ENCODE measurements around the gene TNNI3K.

The TNNI3K gene

DNA sequence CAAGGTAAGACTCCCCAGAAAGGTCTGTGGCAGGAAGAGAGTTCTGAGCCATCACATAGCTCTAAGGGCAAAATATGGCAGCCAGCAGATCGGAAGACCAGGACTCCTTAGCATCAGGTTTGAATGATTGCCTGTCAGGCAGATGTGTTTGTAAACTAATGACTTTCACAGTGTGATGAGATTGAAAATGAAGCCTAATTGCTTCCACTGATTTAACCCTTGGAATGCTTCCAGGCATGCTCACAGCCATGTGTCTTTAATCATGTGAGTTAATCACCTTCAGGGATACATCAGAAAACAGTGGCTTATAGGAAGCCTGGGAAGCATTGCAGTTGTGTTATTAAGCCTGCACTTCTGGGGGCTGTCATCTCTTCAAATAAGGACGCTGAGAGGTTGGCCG lies 194.4 kb downstream of the TNNI3K start:
- in situ Hi-C loops (cut with HindIII; ENCODE audit: low sequenced_read_pairs), result no loop called here

DNA sequence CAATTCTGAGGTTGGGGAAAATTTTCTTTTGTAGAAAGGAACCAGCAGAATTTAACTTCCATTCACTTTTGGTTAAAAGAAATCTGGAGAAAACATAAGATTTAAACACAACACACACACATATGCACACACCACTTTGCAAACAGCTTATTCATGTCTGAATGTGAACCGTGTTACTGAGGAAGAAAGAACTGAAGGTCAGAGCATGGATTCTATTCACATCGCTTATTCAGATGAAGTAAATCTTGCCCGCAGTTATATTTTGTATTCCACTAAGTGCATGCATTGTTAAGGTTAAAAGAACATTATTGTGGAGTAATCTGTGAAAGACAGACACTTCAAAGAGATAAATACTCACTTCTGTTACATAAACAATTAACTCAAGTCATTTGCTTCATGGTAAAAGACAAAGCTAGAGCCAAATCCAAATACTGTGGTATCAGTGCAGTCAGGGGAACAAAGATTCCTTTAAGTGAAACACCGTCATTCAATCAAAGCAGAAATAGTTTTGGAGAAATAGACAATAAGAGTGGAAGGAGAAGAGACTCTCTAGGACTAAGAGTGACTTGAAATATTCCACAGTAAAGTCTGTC lies 195.3 kb downstream of the TNNI3K start:
- in situ Hi-C loops (cut with HindIII; ENCODE audit: low sequenced_read_pairs), result no loop called here

DNA sequence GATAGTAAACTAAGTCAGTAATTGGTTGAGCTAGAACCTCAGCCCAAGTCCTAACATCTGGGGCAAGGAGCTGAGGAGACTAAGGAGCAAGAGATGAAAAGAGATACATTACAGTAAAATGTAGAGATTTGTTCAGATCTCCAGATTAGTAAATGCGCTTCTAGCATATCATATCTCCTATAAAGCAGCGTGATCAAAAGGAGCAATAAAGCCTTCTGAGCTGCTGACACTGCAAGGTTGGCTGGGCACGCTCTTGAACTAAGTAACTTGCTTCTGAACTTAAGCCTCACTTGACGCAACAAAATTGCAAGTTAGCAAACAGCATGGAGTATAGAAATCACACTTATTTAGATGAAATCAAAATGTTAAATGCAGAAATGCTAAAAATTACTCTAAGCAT lies 196.3 kb downstream of the TNNI3K start:
- in situ Hi-C loops (cut with HindIII; ENCODE audit: low sequenced_read_pairs), result no loop called here

DNA sequence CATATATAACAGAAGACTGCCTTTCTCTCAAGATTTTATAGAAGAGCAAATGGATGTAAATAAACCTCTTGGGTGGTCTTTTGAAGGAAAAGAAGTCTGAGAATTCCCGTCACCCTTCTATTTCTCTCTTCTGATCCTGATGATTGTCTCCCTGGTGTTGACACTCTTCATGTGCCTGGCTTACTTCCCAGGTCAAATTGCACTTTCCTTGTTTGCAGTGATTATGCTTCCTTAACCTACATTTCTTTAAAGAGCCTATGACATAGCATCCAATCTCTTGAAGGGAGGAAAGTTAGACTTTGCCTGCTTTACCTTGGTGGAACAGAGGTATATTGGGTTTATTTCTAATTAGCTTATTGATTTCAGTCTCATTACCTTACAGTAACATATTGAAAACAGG lies 197.1 kb downstream of the TNNI3K start:
- in situ Hi-C loops (cut with HindIII; ENCODE audit: low sequenced_read_pairs), result no loop called here

DNA sequence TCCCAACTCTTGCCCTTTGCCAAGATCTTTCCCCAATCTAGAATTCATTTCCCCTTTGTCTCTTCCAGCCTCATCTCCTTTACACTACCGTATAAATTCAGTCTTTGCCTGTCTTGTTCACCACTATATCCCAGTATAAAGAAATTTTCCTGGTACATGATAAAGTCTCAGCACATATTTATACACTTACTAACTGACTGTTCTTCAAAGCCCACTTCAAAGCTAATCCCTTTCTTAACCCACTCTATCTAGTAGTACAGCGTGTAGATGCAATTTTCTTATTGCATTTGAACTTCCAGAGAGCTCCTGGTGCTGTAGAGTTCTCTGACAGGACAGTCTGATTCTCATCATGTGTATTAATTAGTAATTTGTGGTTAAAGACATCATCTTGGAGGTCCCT lies 199.1 kb downstream of the TNNI3K start:
- in situ Hi-C loops (cut with HindIII; ENCODE audit: low sequenced_read_pairs), result no loop called here

DNA sequence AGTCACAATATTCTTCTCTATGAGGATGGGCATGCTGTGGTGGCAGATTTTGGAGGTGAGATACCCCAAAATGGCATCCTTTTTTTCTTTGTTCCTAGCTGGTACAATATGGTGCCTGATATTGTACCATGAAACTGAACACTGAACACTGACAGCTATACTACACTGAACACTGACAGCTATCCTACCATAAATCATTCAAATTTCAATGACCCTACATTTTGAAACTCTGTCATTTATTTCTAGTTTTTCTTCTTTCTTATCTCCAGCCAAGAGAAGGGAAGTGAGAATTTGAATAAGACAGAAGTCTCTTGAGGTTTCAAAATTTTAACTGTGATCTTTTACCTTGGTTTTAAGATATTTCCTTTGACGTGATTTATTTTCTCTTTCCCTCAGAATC lies 200.9 kb downstream of the TNNI3K start:
- in situ Hi-C loops (cut with HindIII; ENCODE audit: low sequenced_read_pairs), result no loop called here

DNA sequence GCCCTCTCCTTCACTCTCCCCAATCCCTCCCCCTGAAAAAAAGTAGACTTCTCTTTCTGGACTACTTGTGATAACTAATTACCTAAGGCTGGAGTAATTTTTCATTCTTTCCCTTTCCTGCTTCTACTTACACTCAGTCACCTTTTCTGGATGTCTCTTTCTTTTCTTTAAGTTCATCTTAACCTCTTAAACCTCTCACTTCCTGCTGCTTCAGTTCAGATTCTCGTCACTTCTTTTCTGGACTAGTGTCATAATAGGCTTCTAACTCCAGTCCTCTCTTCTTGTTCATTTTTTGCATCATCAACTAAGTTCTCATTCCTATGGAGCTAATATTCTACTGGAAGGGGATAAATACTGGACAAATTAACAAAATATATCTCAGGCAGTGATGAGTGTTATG lies 201.8 kb downstream of the TNNI3K start:
- in situ Hi-C loops (cut with HindIII; ENCODE audit: low sequenced_read_pairs), result no loop called here

DNA sequence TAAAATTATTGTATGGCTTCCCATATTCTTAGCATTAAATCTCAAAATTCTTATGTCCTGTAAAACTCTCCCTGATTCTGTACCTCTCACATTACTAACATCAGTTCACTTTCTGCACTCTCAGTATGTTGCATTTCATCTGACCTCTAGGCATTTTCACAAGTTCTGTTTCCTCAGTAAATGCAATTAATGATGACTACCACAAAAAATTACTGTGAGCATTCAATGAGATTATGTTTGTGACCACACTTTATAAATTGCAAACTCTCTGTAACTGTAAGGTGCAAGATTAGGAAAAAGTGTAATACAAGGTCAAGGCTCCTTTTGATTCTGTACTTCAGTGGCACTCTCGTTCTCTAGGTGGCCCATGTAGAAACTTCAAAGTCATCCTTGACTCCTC lies 216.8 kb downstream of the TNNI3K start:
- in situ Hi-C loops (cut with HindIII; ENCODE audit: low sequenced_read_pairs), result no loop called here

DNA sequence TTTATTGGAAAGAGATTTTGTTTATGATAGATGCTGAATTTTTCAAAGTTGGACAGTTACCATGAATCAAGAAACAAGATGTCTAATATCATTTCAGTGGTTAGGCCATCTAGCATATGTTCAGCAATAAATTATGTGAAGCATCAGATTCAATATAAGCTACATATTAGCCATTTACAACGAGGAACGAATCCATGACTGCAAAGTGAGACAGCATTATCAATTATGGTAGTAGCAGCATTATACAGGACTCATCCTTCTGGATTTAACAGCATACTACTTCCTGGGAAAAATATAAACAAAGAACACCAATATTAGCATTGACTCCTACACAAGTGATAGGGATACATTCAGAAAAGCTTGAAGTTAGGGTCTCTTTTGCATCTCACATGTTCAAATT lies 218.1 kb downstream of the TNNI3K start:
- in situ Hi-C loops (cut with HindIII; ENCODE audit: low sequenced_read_pairs), result no loop called here

DNA sequence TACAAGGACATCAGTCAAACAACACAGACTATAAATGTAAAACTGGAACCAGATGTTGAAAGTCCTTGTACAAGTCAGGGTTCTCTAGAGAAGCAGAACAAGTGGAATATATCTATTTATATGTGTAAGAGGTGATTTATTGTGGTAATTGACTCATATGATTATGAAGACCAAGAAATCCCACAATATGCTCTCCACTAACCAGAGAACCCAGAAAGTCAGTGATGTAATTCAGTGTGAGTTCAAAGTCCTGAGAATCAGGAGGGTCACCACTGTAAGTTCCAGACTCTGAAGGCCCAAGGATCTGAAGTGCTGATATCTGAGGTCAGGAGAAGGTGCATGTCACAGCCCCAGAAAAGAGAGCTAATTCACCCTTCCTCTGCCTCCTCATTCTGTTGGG lies 220.2 kb downstream of the TNNI3K start:
- in situ Hi-C loops (cut with HindIII; ENCODE audit: low sequenced_read_pairs), result no loop called here

DNA sequence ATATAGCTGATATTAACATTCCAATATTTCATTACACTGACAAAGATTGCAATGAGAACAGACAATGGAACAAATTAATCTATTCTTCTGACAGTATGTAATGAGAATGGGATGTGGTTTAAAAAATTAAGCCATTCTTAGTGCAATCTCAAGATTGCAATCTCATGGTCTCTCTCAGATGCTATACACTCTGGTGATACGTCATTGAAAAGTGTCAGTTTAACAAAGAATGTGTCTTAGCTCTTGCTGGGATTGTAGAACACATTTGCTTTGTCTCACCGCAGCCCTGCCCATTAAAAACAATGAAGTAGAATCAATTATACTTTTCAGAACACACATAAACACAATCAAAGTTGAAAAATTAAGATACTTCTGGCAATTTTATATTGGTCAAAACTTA lies 222.1 kb downstream of the TNNI3K start:
- in situ Hi-C loops (cut with HindIII; ENCODE audit: low sequenced_read_pairs), result no loop called here

DNA sequence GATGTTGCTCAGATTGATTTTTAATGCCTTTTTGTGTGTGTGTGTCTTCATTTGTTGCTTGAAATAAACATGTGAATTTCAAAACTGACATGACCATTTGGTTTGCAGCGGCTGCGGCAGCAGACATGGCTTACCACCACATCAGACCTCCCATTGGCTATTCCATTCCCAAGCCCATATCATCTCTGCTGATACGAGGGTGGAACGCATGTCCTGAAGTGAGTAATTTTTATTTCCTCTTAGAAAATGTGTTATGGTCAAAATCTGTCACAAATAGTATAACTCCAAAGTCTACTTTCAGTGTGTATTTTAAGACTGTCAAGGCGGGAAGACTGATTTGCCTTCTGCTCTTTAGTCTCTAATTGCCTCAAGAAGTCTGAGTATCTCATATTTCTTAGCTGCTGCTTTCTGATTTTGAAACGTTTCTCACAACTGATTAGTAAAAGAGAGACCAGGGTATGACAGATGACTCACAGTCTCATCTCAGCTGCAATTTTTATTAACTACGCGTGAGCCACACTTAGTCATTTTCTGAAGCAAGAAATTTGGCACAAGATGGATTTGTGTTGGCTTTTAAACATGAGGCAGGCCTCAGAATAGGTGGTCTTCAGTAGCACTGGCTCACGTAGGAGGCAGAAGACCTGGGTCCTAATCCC lies 228.3 kb downstream of the TNNI3K start:
- in situ Hi-C loops (cut with HindIII; ENCODE audit: low sequenced_read_pairs), result no loop called here

DNA sequence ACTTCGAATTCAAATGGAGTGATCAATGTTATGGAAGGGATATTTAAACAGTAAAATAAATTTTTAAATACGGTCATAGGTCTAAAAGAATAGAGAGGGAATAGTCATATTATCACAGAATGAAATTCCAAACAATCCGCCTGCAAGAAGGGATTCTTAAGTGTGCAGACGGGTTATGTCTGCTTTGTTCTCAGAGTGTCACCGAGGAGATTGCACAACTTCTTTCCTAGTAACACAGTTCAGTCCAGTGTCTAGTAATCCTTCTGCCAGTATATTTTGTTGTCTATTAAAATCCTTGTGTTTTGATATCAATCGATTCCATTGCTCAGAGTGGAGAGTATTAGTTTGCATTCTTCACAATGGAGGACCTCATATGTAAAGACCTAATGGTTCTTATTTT lies 228.8 kb downstream of the TNNI3K start:
- in situ Hi-C loops (cut with HindIII; ENCODE audit: low sequenced_read_pairs), result no loop called here

DNA sequence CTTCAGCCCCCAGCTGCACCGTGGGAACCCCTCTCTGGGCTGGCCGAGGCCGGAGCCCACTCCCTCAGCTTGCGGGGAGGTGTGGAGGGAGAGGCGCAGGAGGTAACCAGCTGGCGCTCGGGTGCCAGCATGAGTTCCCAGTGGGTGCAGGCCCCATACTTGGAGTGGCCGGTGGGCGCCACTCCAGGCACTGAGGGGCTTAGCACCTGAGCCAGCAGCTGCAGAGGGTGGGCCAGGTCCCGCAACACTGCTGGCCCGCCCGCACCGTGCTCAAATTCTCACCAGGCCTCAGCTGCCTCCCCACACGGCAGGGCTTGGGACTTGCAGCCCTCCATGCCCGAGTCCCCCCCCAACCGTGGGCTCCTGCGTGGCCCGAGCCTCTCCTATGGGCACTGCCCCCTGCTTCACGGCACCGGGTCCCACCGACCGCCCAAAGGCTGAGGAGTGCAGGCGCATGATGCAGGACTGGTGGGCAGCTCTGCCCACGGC lies 230.1 kb downstream of the TNNI3K start:
- in situ Hi-C loops (cut with HindIII; ENCODE audit: low sequenced_read_pairs), result no loop called here

DNA sequence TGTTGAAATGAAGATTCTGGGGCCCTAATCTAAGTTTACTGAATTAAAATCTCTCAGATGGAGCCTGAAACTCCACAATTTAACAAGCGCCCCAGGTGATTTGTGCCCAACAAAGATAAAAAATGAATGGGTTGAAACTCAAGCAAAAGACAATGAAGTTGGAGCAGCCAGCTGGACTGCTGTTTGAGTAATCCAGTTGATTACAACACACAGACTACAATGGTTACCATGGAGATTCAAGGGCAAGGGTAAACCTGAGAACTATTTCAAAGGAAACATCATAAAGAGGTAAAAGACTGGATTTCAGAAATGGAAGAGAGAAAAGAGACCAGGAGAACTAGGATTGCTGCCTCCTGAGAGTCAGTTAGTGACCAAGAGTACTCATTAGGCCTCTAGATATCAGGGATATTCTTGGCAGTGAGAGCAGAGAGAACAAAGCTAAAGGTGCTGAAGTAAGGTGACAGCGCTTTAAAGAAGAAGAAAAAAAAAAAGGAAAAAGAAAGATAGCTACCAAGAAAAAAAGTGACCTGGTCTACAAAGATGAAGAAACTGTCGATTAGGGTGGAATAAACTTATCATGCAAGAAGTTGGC lies 232.7 kb downstream of the TNNI3K start:
- in situ Hi-C loops (cut with HindIII; ENCODE audit: low sequenced_read_pairs), result no loop called here

DNA sequence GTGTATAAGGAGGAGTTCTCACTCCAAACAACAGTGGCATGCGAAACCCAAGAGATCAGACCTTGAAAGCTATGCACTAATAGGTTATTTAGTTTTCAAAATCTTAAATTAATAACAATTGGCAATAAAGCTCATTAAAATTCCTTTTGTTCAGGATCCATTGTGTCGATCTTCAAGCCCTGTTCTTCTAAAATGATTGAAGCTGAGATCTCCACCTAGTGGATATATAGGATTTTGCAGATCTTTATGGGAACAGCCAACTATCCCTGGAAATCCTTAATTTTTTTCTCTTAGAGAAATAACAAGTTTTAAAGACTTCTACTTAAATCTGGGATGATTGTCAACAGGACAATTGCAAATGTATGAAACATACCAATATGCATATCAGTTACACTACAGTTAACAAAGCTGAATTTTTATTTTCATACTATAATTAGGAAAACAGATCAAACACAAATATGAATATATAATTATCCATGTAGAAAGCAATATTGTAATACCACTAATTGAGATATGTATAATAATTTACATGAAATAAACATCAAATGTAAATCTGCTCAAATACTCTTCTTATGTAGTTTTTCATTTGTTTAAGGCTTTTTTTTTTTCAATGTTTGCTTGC lies 233.9 kb downstream of the TNNI3K start:
- in situ Hi-C loops (cut with HindIII; ENCODE audit: low sequenced_read_pairs), result no loop called here

DNA sequence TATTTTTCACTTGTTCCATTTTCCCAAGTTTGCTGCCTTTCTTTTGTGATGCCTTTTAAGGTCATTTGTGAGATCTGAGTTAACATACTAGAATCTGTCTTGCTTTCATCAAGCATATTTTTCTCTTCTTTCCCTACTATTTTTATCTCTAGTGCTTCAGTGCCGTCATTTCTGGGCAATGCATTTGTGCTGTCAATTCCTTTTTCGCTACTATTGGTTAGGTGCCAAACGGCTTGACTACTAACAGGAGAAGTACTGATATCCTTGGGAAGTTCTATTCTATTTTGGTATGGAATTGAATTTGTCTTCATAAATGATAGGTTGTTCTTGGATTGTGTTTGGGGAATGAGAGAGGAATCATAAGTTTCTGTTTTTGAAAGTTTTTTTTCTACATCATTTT lies 235.1 kb downstream of the TNNI3K start:
- in situ Hi-C loops (cut with HindIII; ENCODE audit: low sequenced_read_pairs), result no loop called here

DNA sequence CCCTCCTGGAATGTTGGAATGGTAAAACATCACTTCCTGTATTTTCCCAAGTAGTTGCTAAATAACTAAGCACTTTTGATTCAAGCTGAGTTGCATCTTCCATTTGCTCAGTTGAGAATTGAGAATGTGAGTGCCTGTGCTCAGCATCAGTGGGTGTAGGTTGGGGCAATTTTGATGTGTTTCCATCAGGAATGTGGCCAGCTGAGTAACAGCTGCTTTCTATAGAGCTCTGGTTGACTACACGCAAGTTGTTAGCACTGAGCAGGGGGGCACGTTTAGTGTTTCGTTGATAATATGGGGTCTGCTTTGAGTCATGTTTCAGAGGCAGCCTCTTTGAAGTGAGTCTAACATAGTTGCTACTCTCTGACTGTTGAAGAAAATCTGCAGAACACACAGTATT lies 235.7 kb downstream of the TNNI3K start:
- in situ Hi-C loops (cut with HindIII; ENCODE audit: low sequenced_read_pairs), result no loop called here

DNA sequence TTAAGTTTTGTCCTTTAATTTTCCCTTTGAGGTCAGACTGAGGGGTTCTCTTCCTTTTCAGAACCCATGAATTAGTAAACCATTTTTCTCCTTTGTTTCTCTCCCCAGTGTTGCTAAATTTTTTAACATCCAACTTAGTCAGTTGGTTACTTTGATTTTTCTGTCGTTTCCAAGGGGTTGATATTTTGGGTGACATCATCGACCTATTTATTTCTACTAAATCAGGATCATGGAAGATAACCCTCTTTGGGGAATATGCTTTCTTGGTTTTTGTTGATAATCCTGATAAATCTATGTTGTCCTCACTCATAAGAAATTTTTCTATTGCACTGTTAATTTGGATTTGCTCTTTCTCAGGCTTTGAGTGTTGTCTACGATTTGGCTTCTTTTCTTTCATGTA lies 236.3 kb downstream of the TNNI3K start:
- in situ Hi-C loops (cut with HindIII; ENCODE audit: low sequenced_read_pairs), result no loop called here

DNA sequence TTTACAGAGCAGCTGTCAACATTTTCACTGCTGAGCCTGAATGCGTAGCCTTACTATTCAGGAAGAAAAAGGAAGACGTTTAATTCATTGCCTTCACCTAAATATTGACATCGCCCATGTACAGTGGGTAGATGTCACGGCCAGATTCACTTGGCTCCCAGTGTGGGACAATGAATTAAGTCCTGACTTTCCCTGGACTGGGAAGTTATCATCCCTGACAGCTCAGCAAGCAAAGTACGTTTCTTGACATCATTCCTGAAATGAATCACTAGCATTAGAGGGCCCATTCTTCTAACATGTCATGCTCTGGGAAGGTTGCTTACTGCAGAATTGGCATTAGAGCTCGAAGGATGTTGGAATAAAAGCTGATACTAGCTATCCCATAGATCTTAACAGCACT lies 239.4 kb downstream of the TNNI3K start:
- in situ Hi-C loops (cut with HindIII; ENCODE audit: low sequenced_read_pairs), result no loop called here

DNA sequence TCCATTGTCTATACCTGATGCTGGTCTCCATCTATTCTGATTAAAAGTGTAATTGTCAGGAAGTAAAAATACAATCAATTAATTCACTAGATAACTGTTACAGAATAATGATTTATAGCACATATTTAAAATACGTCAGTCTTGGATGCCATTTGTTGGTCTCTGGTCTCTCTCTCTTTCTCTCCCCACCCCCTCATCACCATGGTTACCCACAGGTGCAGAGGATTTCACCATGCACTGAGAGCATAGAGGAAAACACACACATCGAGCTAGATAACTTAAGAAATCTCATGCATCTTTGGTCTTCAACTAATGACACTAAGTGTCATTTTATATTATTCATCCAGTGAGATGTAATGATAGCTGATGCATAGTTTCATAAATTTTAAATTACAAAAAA lies 243.8 kb downstream of the TNNI3K start:
- in situ Hi-C loops (cut with HindIII; ENCODE audit: low sequenced_read_pairs), result no loop called here

DNA sequence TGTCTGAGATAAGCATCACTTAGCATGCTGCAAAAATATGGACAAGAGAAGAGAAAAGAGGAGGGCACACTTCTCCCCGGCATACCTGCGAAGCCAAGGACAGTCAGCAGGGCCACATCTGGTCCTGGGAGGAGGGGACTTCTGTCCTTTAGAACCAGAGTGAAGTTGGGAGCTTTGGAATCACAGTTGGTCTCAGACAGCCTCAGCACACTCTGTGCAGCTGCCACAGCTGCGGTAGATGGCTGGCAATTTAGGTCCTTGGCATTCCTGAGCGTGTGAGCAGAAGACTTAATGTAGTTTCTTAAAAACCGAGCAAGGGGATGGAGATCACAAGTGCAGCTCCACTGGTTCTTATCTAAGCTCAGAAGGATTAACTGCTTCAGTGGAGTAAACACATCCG lies 244.9 kb downstream of the TNNI3K start:
- in situ Hi-C loops (cut with HindIII; ENCODE audit: low sequenced_read_pairs), result no loop called here

Data from endothelial cell of hepatic sinusoid (primary cell).